ENCODE data around the gene GALM. TPM values are rescaled to one million over a fixed set of nuclear protein-coding genes. Genes with fewer than 3 reads are reported as not detected.

Gene GALM
- total RNA-seq (2022; extraction: Qiagen RNA extraction; ENCODE audit: low read depth) = 17.3 to 22.7 TPM (median 19.2 TPM) in 5 replicates

GRCh38 chr2:38665854-38666555, at the start of gene GALM:
GALM (plus strand) TSS chr2:38666114; CDS start chr2:38666162, 48 bp downstream.

GRCh38 chr2:38750891-38751595, 85.1 kb downstream of the GALM start, which contains the start of gene SRSF7:
SRSF7 (minus strand) TSS chr2:38751361; CDS start chr2:38751256, 105 bp downstream.

Other genes starting within 250 kb of the GALM start
- gene HNRNPLL, start 63.2 kb upstream of the GALM start, total RNA-seq (2022; extraction: Qiagen RNA extraction; ENCODE audit: low read depth) = 21.4 to 32.0 TPM (median 28.3 TPM) in 5 replicates
- gene SRSF7, start 85.2 kb downstream of the GALM start, total RNA-seq (2022; extraction: Qiagen RNA extraction; ENCODE audit: low read depth) = 316 to 428 TPM (median 347 TPM) in 5 replicates
- gene GEMIN6, start 112.1 kb downstream of the GALM start, total RNA-seq (2022; extraction: Qiagen RNA extraction; ENCODE audit: low read depth) = 35.7 to 45.6 TPM (median 44.3 TPM) in 5 replicates
- 20.1 to 22.4 TPM (median 21.4 TPM) in 5 replicates for gene DHX57, start 209.8 kb downstream of the GALM start, total RNA-seq (2022; extraction: Qiagen RNA extraction; ENCODE audit: low read depth)
- 36.8 to 51.2 TPM (median 43.1 TPM) in 5 replicates for gene MORN2, start 209.9 kb downstream of the GALM start, total RNA-seq (2022; extraction: Qiagen RNA extraction; ENCODE audit: low read depth)
- gene ARHGEF33, start 223.8 kb downstream of the GALM start, total RNA-seq (2022; extraction: Qiagen RNA extraction; ENCODE audit: low read depth) = 0.04 to 0.13 TPM (median 0.08 TPM) in 4 of 5 replicates, not detected in the other